GM12801 (cell line): Measurements from ENCODE around the gene ZBTB20.

Source experiments
- TF ChIP-seq, protein P1 (sequence below): IDR thresholded peaks from one replicate; pipeline ENCODE4 v1.5.1; 2011; ENCODE audit warnings: control low read depth; ENCODE audit not compliant: insufficient read length; ENCODE audit errors: extremely low read depth

Gene ZBTB20

DNA sequence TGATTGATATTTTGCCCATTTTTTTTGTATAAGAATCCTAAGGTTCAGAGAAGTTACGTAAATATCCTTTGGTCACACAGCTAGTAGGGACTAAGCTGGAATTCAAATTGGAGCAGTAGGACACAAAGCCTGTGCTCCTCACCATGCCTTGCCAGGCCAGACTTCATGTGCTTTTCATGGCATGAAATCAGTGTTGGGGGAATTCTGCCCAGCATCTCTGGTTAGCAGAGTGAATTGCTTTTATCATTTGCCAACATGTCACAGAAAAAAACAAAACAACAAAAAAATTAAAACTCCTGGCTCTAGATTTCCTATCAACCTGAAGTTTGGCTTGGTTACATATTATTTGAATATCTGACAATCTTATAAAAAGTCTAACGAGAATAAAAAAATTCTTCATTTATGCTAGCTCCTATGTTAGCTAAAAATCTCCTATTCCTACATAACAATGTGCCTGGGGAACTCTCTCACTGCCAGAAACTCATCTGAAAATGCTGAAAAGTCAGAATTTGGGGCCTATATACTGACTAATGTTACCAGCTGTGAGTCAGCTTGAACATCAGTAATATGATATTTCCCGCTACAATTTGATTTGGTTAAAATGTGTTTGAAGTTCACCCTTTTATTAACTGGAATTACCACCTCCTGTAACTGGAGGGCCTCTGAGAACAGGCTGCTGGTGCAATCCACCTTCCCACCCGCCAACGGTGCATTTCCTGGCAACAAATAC, 711.5 kb downstream of the ZBTB20 start:
- TF ChIP-seq, protein P1, sequence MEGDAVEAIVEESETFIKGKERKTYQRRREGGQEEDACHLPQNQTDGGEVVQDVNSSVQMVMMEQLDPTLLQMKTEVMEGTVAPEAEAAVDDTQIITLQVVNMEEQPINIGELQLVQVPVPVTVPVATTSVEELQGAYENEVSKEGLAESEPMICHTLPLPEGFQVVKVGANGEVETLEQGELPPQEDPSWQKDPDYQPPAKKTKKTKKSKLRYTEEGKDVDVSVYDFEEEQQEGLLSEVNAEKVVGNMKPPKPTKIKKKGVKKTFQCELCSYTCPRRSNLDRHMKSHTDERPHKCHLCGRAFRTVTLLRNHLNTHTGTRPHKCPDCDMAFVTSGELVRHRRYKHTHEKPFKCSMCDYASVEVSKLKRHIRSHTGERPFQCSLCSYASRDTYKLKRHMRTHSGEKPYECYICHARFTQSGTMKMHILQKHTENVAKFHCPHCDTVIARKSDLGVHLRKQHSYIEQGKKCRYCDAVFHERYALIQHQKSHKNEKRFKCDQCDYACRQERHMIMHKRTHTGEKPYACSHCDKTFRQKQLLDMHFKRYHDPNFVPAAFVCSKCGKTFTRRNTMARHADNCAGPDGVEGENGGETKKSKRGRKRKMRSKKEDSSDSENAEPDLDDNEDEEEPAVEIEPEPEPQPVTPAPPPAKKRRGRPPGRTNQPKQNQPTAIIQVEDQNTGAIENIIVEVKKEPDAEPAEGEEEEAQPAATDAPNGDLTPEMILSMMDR: no peak

GRCh38 chr3:114432310-114432709, 714.8 kb downstream of the ZBTB20 start:
- TF ChIP-seq, protein P1: no peak

- TF ChIP-seq, protein P1: no peak
Measured at GRCh38 chr3:114428044-114428595, 719.0 kb downstream of the ZBTB20 start.

- TF ChIP-seq, protein P1: no peak
Measured at GRCh38 chr3:114427285-114428043, 719.6 kb downstream of the ZBTB20 start.

DNA sequence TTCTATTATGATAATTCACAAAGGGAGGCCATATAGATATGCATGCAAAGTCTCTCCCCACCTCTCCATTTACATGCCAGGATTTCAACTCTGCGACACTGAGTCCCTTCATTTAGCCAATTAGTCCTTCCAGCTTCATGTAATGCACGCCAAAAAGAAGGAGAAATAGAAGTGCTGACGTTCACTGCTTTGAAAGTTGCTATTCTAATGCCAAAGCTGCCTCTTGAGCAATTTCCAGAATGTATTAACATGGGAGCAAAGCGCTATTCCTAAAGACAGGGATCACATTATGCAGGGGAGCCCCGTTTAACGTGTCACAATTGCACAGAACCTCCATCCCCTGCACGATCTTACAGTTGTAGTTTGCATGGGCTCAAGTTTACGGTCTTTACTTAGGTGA, 722.8 kb downstream of the ZBTB20 start:
- TF ChIP-seq, protein P1: no peak

DNA sequence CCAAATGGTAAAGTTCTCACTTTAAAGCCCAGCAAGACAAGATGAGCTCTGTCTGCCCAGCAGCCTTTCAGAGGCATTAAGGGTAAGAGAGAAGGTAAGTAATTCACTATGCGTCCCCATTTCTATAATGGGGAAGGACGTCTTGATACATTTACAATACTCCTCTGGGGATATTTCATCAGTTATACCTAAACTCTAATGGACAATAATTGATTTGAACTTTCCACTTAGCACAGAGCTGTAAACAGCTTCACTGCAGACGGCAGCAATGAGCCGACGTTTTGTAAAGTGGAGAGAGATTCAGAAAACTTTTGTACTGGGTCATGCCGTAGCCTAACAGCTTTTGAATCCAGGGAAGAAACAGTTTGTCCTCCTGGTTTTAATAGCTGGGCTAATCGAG, 725.9 kb downstream of the ZBTB20 start:
- TF ChIP-seq, protein P1: no peak

GRCh38 chr3:114420072-114420471, 727.0 kb downstream of the ZBTB20 start:
- TF ChIP-seq, protein P1: no peak
